Muscle of back (tissue), 13 donors: ENCODE data around the gene ZRANB1. TPM values are rescaled to one million over a fixed set of nuclear protein-coding genes. Genes with fewer than 3 reads are reported as not detected.
"Not testable (repeated sequence)": the region's sequence is repeated elsewhere in the genome, so short reads cannot be mapped to it uniquely, and the experiment has no call there.

Experiments used
- DNase-seq, 3 donors: peaks; one replicate each; pipeline versions ENCODE4 v3.0.0 to v3.0.0-alpha.2; 2013
- long read RNA-seq, 9 donors: transcript quantifications; one replicate each; lab custom pipeline, GENCODE V29; 2026
- polyA plus RNA-seq, 10 donors: library from polyadenylated mRNA; unstranded; fragments of 120-200 nt; gene quantifications; one replicate each; pipeline ENCODE4 v1.2.1, GENCODE V29; 2013; ENCODE audit not compliant: insufficient read length in 10 of 10

Gene ZRANB1
- polyA plus RNA-seq = 10 to 100 TPM; 15.9 to 22.0 (median 19.2) TPM
- long read RNA-seq, donor 1, full-length matches to known transcripts = 3 of 3 reads
- long read RNA-seq, donor 1, partial matches to known transcripts = 0 of 3 reads
- long read RNA-seq, donor 1, other reads (novel, unspliced or antisense) = 0 of 3 reads
- long read RNA-seq, donor 2 = 0 reads
- long read RNA-seq, donor 3 = 0 reads
- long read RNA-seq, donor 4, full-length matches to known transcripts = 3 of 3 reads
- long read RNA-seq, donor 4, partial matches to known transcripts = 0 of 3 reads
- long read RNA-seq, donor 4, other reads (novel, unspliced or antisense) = 0 of 3 reads
- long read RNA-seq, donor 5, full-length matches to known transcripts = 2 of 2 reads
- long read RNA-seq, donor 5, partial matches to known transcripts = 0 of 2 reads
- long read RNA-seq, donor 5, other reads (novel, unspliced or antisense) = 0 of 2 reads
- long read RNA-seq, donor 6, full-length matches to known transcripts = 4 of 4 reads
- long read RNA-seq, donor 6, partial matches to known transcripts = 0 of 4 reads
- long read RNA-seq, donor 6, other reads (novel, unspliced or antisense) = 0 of 4 reads
- long read RNA-seq, donor 7, full-length matches to known transcripts = 4 of 4 reads
- long read RNA-seq, donor 7, partial matches to known transcripts = 0 of 4 reads
- long read RNA-seq, donor 7, other reads (novel, unspliced or antisense) = 0 of 4 reads
- long read RNA-seq, donor 8, full-length matches to known transcripts = 8 of 8 reads
- long read RNA-seq, donor 8, partial matches to known transcripts = 0 of 8 reads
- long read RNA-seq, donor 8, other reads (novel, unspliced or antisense) = 0 of 8 reads
- long read RNA-seq, donor 9 = 0 reads

- DNase-seq = no peak
These were observed at the start of gene ZRANB1 for GRCh38 chr10:124941823-124942222. Gene ZRANB1, plus strand, starts transcription at chr10:124942123. Its CDS starts 371 bp downstream, at chr10:124942494.

DNA sequence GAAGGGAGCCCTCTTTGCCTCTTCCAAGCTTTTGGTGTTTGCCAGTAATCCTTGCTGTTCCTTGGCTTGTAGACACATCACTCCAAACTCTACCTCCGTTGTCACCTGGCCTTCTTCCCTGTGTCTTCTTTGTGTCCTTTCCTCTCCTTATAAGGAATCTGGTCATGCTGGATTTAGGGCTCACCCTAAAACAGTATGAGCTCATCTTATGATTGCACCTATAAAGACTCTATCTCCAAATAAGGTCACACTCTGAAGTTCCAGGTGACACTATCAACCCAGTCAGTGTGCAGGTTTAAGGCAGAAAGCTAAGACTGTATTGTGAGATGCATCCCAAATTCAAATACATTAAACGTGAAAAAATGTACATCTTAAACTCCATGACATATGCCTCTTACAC is 49.0 kb upstream of the ZRANB1 start:
- DNase-seq = no peak

- DNase-seq = no peak
These were observed 47.2 kb upstream of the ZRANB1 start for GRCh38 chr10:124894569-124895215.

GRCh38 chr10:124896751-124897150 is 45.2 kb upstream of the ZRANB1 start:
- DNase-seq = no peak

DNA sequence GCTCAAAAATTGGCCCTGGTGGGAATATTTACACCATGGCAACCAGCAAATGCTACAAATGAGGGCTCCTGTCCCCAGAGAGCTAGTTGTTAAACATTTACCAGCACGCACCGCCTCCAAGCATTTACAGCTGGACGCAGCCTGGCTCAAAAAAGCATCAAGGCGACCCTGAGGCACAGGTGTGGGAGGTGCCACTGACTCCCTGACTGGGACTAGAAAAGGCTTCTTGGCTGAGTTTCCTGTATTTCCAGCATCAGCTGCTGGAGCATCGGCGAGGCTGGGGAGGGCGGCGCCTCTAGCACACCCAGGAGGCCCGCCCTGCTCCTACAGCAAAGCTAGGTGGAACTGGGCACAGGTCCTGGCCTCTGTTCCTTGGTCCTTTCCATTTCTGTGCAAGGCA is 43.5 kb upstream of the ZRANB1 start:
- no peak for DNase-seq

DNA sequence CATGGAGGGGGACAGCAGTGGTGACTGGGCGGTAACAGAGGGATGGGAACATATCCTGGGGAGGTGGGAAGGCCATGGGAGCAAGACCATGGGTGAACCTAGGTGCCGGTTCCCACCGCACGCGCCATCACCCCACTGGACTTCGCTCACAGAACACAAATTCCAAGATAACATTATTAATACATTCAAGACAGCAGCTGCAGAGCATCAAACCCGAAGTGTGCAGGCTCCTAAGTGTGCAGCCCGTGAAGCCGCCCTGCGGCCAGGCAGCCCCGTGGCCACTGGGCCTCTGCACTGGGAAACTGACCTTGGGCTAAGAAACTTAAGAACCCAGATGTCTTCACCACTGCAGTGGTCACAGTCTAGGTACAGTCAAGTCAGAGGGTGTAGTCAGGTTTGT is 42.8 kb upstream of the ZRANB1 start:
- no peak for DNase-seq

DNA sequence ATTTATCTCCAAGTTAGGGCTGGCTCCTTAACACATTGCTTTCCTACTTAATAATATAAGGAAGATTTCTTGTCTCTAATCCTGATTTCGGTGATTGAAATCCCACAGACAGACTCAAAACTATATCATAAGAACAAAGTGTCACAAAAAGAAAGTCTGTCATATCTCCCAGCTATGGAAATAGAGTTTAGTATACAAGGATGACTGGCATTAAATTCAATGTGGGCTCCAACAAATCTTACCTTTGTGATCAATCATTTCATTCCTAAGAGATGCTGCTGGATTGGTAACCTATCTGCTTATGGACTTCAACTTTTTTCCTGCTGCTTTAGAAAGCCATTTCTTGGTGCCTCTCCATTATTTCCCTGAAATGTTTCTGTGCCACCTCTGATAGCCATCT is 39.5 kb upstream of the ZRANB1 start:
- no peak for DNase-seq

GRCh38 chr10:124903111-124903510 is 38.8 kb upstream of the ZRANB1 start:
- no peak for DNase-seq

- no peak for DNase-seq
These were observed 37.1 kb upstream of the ZRANB1 start for GRCh38 chr10:124904796-124905195.

DNA sequence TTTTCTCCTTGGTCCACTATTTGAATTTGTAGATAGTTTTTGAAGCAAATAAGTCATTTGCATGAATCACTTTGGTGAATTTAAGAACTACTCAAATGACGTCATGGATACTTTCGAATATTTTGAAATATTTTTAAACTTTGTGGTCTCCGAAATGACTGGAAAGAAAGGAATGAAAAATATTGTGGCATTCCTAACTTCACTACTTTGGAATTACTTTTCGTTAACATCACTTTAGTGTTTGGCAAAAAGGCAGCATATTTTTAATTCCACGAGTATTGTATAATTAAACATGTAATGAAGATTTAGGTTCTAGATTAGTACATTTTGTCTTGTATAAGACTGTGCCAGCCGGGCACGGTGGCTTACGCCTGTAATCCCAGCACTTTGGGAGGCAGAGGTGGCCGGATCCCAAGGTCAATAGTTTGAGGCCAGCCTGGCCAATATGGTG is 35.3 kb upstream of the ZRANB1 start:
- peak in 1 of 3 donors; percentile 78 for DNase-seq

GRCh38 chr10:124909563-124909962 is 32.4 kb upstream of the ZRANB1 start:
- DNase-seq = no peak

DNA sequence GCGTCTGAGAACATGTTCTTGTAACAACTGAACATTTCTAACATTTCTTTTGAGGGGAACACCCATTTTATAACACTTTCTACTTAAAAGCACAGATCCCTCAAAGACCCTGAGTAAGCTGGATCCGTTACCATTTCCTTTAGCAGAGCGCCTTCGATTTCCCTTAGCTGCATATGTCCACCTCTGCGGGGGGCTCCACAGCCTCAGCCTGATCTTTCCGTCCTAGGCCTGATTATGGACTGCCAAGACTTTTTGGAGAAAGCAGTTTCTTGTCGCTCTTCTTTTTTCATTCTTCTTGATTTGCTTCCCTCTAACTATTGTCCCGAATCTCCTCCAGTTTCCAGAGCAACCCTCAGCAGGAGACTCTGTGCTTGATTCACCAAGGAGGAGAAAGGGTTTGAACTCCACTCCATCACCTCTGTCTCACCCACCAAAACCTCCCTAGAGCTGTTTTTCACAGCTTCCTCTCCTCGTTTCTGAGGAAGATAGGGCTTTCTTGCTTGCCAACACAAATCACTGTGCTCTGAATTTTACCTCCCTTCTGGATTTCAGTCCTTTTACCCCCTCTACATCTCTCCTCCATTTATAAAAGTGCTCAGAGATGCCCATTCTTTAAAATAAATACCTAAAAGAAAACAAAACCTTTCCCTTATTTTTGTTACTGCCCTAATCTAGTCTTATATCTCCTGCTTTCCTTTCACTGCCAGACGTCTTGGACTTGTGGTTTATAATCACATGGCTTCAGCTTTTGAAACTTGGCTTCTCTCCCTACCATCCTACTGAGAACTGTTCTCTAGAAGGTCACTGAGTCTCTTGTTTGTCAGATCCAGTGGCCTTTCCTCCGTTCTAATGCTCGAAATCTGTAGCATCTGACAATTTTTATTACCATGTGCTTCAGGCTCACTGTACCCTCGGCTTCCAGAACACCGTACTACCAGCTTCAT is 30.5 kb upstream of the ZRANB1 start:
- peak in 1 of 3 donors; percentile 19 for DNase-seq

GRCh38 chr10:124912101-124912886 is 29.6 kb upstream of the ZRANB1 start:
- no peak for DNase-seq

DNA sequence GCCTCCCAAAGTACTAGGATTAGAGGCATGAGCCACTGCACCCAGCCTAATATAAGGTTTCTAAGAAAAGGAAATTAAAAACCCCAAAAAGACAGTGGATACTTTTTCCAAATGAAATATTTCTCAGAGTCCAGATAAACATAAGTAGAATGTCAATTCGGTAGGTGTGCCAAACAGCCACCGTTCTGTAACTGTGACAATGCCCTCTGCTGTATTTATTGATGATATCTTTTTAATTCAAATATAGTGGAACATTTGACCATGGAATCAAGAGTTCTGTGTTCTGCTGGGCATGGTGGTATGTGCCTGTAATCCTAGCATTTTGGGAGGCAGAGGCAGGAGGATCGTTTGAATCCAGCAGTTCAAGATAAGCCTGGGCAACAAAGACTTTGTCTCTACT is 28.8 kb upstream of the ZRANB1 start:
- no peak for DNase-seq

- DNase-seq = not testable (repeated sequence)
These were observed 27.5 kb upstream of the ZRANB1 start for GRCh38 chr10:124914398-124914797.

GRCh38 chr10:124916098-124916584 is 25.8 kb upstream of the ZRANB1 start:
- DNase-seq = peak in 1 of 3 donors; percentile 14

GRCh38 chr10:124916585-124917427 is 25.1 kb upstream of the ZRANB1 start:
- DNase-seq = peak; percentile 97 to 98 (median 97)

DNA sequence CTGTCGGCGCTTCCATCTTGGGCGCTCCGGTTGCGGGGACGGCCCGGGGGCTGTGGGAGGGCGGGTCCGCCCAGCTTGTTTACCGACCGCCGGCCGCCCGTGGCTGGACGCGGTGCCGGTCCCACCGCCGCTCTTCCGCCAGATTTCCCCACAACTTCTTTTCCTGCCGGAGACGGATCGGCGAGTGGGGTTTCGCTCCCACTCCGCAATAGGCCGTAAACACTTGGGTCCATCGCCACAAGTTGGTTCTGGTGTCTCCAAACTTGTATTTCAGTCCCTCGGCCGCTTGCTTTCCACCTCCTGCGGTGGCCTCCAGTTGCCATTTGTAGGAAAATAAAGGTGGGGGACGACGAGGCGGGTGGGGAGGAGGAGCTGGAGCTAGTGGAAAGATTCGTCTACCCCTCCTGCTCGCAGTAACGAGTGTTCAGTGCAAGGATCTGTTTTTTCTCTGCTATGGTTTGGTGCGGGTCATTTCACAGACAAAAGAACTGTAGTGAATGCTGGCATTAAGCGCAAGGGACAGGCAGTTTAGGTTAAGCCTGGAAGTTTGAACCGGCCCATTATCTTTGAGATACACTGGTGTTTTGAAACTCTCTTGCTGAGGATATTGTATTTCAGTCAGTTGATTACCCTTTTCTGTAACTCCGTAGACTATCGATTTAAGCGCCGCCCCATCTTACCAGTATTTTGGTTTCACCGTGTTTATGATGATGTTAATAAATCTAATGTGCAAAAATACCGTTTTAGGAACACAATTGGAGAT is 24.3 kb upstream of the ZRANB1 start:
- peak; percentile 58 to 92 (median 79) for DNase-seq
